ENCODE results near the gene SUV39H1. TPM values are rescaled to one million over a fixed set of nuclear protein-coding genes. Genes with fewer than 3 reads are reported as not detected.

SUV39H1 gene
- total and polyA plus RNA-seq, 2 of the 8 experiments (the other 6 are each of a cell fraction or from before 2014, with no cell fraction given), result 14.8 to 27.8 TPM

DNA sequence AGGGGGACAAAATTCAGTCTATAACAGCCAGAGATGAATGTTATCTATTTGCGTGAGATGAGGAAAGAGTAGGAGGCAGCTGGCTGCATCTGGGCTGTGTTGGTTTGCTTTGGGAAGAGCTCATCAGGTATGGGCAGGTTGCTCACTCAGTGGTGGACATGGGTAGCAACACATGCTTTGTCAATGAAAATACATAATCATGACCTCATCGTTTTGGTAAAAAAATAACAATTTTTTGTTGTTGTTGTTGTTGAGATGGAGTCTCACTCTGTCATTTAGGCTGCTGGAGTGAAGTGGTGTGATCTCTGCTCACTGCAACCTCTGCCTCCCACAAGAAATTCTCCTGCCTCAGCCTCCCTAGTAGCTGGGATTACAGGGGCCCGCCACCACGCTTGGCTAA, 48.7 kb downstream of the SUV39H1 start:
- 86% methylated on average over 2 of the region's 4 CpGs; no CpG with 5 or more reads in 1 of the 2 experiments for WGBS, 2 experiments (ENCODE audit: extremely low coverage in 1 of 2, insufficient coverage in 1 of 2, insufficient read length in 1 of 2, insufficient replicate concordance in 2 of 2, low coverage in 1 of 2, low lambda C conversion rate in 2 of 2, missing lambda C conversion rate in 1 of 2)
- POLR2A ChIA-PET (ENCODE audit: partially characterized antibody), result no interaction called here

More for the DNA sequence above, 48.7 kb downstream of the SUV39H1 start:
- Histone ChIP-seq H3K56ac (replicated peaks; ENCODE audit: insufficient read length, low read depth, low read length) (no peak overlapping the region), H3K23ac (ENCODE audit: insufficient read length) (no peak overlapping the region), H4K20me1 (replicated peaks in 1 of 2; ENCODE audit: control insufficient read depth in 1 of 2, insufficient read depth in 2 of 2, low read length in 2 of 2) (no peaks in the 10 kb centered on the region), H3K18ac (ENCODE audit: extremely low read depth, low read length) (no peak overlapping the region), H3K4me2 (ENCODE audit: insufficient read depth in 1 of 2, low read depth in 2 of 2, low read length in 2 of 2) (no peak overlapping the region), H2AK5ac (ENCODE audit: low read depth, low read length) (no peak overlapping the region), H3K4ac (replicated peaks; ENCODE audit: insufficient read length, low read depth, low read length) (no peak overlapping the region), H3K36me3 (ENCODE audit: control insufficient read depth in 2 of 4, insufficient read depth in 4 of 4, low read length in 3 of 4) (no peaks in the 10 kb centered on the region), H2BK20ac (ENCODE audit: low read length) (no peak overlapping the region), H2AFZ (ENCODE audit: low read length) (no peak overlapping the region), H3K4me3 (ENCODE audit: extremely low read depth in 1 of 4, insufficient read depth in 2 of 4, low read depth in 3 of 4, low read length in 4 of 4) (no peak overlapping the region), H3K4me1 (replicated peaks in 1 of 4; ENCODE audit: control insufficient read depth in 3 of 4, insufficient read depth in 4 of 4, low read length in 3 of 4) (no peaks in the 10 kb centered on the region), H2BK12ac (ENCODE audit: low read depth, low read length) (no peak overlapping the region), H3K27ac (ENCODE audit: low read depth, low read length) (no peak overlapping the region), H3K14ac (ENCODE audit: insufficient read length) (no peak overlapping the region), H2BK5ac (ENCODE audit: low read depth, low read length) (no peak overlapping the region), H3K9me3 (ENCODE audit: insufficient read depth in 2 of 2, low read depth in 1 of 2, low read length in 1 of 2) (no peaks in the 10 kb centered on the region), H4K8ac (ENCODE audit: extremely low read depth, insufficient read depth, low read length) (no peak overlapping the region), H3K79me2 (ENCODE audit: control insufficient read depth in 1 of 2, insufficient read depth in 2 of 2, low read length in 2 of 2) (no peaks in the 10 kb centered on the region), H3K9ac (replicated peaks in 1 of 4; ENCODE audit: extremely low read depth in 1 of 4, low read depth in 3 of 4, low read length in 3 of 4) (no peak overlapping the region), H2BK120ac (replicated peaks; ENCODE audit: low read depth, low read length) (no peak overlapping the region), H4K5ac (ENCODE audit: insufficient read length, low read depth, low read length) (no peak overlapping the region), H3K23me2 (ENCODE audit: low read depth, low read length) (no peaks in the 10 kb centered on the region), H4K91ac (replicated peaks; ENCODE audit: insufficient read length, low read length) (no peak overlapping the region), H3K79me1 (ENCODE audit: low read depth, low read length) (no peaks in the 10 kb centered on the region), H3K27me3 (replicated peaks in 1 of 4; ENCODE audit: control insufficient read depth in 3 of 4, extremely low read depth in 1 of 4, insufficient read depth in 3 of 4, low read length in 3 of 4) (no peaks in the 10 kb centered on the region), H2BK15ac (ENCODE audit: low read length) (no peak overlapping the region)
- CTCF ChIA-PET (ENCODE audit: partially characterized antibody), result no interaction called here
- DNase-seq (ENCODE audit: low read depth in 1 of 2, low spot score in 2 of 2), result no peak
- no peak for FAIRE-seq
- TF ChIP-seq PHF8 (conservative IDR thresholded peaks at IDR 0.05; ENCODE audit: low read depth, low read length) (no peak), BCL11A (IDR thresholded peaks at IDR 0.05; ENCODE audit: low read depth in 2 of 2, low read length in 2 of 2) (no peak), TAF1 (IDR thresholded peaks at IDR 0.05; ENCODE audit: low read depth, low read length) (no peak), TCF12 (IDR thresholded peaks at IDR 0.05; ENCODE audit: low read depth, low read length) (no peak)
